Measurements from ENCODE around the gene OBP2A.

DNA sequence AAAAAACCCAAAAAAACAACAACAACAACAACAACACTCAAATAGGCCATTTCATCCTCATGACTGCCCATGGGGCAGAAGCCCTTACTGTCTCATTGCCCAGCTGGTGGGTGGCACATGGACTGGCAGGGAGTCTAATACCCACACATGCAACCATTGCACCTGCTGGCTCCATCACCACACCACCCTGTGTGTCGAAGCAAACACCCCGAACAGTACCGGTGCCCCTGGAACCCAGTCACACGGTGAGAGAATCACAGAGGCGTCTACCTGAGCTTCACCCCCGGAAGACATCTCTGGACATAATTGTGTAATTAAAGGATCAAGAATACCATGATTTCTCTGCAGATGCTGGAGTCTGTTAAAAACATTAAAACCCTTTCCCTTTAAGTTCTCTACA is 22.1 kb downstream of the OBP2A start:
- TF ChIP-seq CTCF (IDR thresholded peaks at IDR 0.05; ENCODE audit: low read depth, low read length) (no peak), EZH2phosphoT487 (IDR thresholded peaks at IDR 0.05; ENCODE audit: low read depth) (no peak)

All from OCI-LY3 (cell line).